ENCODE results near the gene RANGAP1.
"Not testable (repeated sequence)": the region's sequence is repeated elsewhere in the genome, so short reads cannot be mapped to it uniquely, and the experiment has no call there.

RANGAP1 gene

DNA sequence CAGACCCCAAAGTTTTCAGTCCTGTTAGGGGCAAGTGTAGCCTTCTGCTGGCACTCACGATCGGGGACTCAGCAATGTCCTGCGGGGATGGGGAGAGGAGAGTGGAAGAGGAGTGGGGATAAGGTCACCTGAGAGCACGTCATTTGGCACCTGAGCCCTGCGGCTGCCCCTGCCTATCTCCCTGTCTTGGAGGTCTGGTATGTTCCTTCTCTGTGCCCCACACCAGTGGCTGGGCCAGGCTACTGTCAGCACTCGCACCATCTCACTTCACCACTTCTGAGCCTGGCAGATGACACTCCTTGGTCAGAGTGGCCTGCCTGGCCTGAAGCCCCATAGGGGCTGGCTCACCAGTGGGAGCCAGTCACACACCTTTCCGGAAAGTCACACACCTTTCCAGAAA is 25.1 kb downstream of the RANGAP1 start:
- TF ChIP-seq, protein P1, sequence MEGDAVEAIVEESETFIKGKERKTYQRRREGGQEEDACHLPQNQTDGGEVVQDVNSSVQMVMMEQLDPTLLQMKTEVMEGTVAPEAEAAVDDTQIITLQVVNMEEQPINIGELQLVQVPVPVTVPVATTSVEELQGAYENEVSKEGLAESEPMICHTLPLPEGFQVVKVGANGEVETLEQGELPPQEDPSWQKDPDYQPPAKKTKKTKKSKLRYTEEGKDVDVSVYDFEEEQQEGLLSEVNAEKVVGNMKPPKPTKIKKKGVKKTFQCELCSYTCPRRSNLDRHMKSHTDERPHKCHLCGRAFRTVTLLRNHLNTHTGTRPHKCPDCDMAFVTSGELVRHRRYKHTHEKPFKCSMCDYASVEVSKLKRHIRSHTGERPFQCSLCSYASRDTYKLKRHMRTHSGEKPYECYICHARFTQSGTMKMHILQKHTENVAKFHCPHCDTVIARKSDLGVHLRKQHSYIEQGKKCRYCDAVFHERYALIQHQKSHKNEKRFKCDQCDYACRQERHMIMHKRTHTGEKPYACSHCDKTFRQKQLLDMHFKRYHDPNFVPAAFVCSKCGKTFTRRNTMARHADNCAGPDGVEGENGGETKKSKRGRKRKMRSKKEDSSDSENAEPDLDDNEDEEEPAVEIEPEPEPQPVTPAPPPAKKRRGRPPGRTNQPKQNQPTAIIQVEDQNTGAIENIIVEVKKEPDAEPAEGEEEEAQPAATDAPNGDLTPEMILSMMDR (IDR thresholded peaks at IDR 0.05; ENCODE audit: borderline replicate concordance, insufficient read depth, low read depth, low read length): no peak
- no peak overlapping the region for H3K4me3 ChIP-seq (ENCODE audit: low read depth, low read length)

DNA sequence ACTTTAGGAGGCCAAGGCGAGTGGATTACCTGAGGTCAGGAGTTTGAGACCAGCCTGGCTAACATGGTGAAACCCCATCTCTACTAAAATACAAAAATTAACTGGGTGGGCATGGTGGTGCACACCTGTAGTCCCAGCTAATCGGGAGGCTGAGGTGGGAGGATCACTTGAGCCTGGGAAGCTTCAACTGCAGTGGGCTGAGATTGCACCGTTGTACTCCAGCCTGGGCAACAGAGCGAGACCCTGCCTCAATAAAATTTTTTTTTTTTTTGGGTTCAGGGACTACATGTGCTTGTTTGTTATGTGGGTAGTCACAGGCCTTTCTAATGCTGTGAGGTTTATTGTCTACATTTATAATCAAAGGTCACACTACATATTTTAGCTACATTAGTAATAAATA is 26.2 kb downstream of the RANGAP1 start:
- not testable (repeated sequence) for H3K4me3 ChIP-seq (ENCODE audit: low read depth, low read length)

DNA sequence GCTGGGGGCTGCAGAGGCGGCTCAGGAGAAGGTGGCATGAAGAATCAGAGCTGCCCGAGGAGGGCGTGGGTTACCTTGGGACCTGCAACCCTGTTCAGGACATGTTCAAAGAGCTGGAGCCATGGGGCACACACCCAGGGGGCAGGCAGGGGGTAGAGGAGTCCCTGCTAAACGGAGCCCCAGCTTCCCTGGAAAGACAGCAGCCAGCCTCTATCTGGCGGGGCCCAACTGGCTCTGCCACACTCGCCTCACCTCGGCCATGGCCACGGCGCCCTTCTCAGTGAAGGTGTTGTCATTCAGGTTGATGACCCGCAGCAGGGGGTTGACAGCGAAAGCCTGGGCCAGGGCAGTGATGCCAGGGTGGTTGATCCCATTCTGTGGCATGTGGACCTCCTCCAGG is 28.3 kb downstream of the RANGAP1 start:
- H3K4me3 ChIP-seq (ENCODE audit: low read depth, low read length): no peak overlapping the region
- TF ChIP-seq, protein P1 (IDR thresholded peaks at IDR 0.05; ENCODE audit: borderline replicate concordance, insufficient read depth, low read depth, low read length): no peak

DNA sequence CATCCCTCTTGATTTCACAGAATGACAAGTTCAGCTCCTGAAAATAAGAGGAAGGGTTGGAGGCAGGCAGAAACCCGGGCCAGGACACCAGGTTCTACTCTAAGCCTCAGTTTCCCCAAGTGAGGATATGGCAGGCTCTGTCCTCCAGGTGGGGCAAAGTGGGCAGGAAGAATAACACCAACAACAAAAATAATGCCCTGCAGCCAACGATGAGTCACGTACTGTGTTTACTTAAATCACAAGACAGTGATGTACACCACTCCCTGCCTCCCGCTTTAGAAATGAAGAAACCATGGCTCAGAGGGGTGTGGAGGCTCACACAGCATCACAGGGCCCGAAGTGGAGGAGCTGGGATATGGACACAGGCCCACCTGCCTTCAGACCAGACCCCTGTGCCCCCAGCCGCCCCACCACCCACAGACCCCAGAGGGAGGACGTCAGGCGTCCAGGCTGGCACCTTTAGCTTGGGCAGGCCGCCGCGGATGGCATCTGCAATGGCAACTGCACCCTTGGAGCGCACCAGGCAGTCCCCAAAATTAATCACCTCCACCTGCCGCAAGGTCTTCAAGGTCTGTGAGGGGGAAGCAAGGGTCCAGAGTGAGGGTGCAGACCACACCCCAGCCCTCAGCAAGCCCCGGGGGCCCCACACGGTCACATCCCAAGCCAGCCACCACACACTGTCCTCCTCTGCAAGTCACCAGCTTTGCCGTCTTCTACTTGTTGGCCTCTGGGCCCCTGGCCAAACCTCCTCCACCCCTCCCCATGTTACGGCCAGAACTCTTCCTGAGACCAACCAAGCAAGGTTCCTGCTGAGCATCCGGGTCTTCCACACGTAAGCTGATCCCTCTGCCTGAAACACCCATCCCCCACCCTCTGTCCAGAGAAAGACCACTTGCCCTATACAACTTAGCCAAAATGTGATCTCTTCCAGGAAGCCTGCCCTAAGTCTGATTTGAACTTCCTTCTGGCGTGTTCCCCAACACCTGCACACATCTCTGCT is 29.4 kb downstream of the RANGAP1 start:
- TF ChIP-seq, protein P1 (IDR thresholded peaks at IDR 0.05; ENCODE audit: borderline replicate concordance, insufficient read depth, low read depth, low read length): no peak
- no peak overlapping the region for H3K4me3 ChIP-seq (ENCODE audit: low read depth, low read length)

DNA sequence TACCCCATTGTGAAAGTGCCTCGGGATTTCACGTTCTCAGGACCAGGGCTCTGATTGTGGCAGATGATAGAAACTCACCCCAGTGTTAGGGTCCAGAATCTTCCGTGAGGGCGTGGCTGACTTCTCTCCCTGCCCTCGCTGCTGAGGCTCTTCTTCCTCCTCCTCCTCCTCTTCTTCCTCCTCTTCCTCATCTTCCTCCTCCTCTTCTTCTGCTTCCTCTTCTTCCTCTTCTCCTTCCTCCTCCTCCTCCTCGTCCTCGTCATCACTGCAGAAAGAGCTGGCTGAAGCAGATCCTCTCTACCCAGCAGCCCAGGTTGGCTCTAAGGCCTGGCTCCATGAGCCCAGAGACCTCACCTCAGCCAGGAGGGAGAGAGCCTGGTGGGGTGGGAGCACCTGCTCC is 31.8 kb downstream of the RANGAP1 start:
- H3K4me3 ChIP-seq (ENCODE audit: low read depth, low read length): no peak overlapping the region
- TF ChIP-seq, protein P1 (IDR thresholded peaks at IDR 0.05; ENCODE audit: borderline replicate concordance, insufficient read depth, low read depth, low read length): no peak

DNA sequence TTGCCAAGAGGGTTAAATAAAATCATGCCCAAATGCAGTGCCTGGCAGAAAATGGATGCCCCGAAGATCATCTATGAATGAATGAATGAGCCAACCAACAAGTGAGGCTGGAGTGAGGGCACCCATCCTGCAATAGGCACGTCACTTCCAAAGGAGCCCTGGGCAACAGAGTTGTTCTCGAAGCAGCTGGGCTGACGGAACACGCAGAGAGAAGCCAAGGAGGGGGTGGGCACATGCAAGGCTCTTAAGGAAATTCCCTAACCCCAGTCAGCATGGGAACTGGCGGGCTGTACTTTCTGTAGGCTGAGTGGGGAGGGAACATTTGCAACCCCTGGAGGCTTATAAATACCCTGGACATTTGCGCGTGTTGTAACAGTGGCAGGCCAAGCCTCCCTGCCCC is 33.6 kb downstream of the RANGAP1 start:
- H3K4me3 ChIP-seq (ENCODE audit: low read depth, low read length): no peak overlapping the region
- TF ChIP-seq, protein P1 (IDR thresholded peaks at IDR 0.05; ENCODE audit: borderline replicate concordance, insufficient read depth, low read depth, low read length): no peak

DNA sequence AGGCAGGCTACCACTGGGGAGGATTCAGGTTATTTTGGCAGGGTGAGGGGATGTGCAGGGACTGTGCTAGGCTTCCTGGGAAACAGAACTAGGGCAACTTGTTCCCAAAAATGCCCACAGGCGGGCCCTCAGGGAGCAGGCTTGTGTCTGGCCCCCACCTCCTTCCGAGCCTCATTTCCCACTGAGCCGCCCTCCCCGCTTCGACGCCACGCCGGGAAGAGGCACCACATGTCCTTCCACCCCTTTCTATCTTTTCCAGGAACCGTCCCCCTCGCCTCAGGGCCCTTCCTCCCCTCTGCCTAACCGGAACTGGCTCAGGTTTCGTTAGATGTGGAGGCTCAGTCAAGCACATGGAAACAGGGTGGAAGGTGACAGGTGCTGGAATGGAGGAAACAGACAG is 35.9 kb downstream of the RANGAP1 start:
- TF ChIP-seq, protein P1 (IDR thresholded peaks at IDR 0.05; ENCODE audit: borderline replicate concordance, insufficient read depth, low read depth, low read length): no peak

More for the DNA sequence above, 35.9 kb downstream of the RANGAP1 start:
- no peak overlapping the region for H3K4me3 ChIP-seq (ENCODE audit: low read depth, low read length)
